Activated naive CD8-positive, alpha-beta T cell treated with anti-CD3 and anti-CD28 coated beads for 36 hours (primary cell): ENCODE data around the gene IL15RA. TPM values are rescaled to one million over a fixed set of nuclear protein-coding genes. Genes with fewer than 3 reads are reported as not detected.

Experiments used
- DNase-seq: peaks from one replicate; pipeline ENCODE4 v3.0.0; 2021
- H3K27ac Mint-ChIP-seq: one replicate; pipeline ENCODE4 v1.8.0; 2022; ENCODE audit warnings: mild to moderate bottlenecking, moderate library complexity, mixed read lengths
- H3K27me3 Mint-ChIP-seq: one replicate; pipeline ENCODE4 v1.8.0; 2022; ENCODE audit warnings: mild to moderate bottlenecking, mixed read lengths
- H3K36me3 Mint-ChIP-seq: one replicate; pipeline ENCODE4 v1.8.0; 2021; ENCODE audit warnings: mild to moderate bottlenecking, mixed read lengths
- H3K4me1 Mint-ChIP-seq: one replicate; pipeline ENCODE4 v1.8.0; 2021; ENCODE audit warnings: mixed read lengths
- H3K4me3 Mint-ChIP-seq: one replicate; pipeline ENCODE4 v1.8.0; 2022; ENCODE audit warnings: mild to moderate bottlenecking, moderate library complexity, mixed read lengths
- H3K9me3 Mint-ChIP-seq: one replicate; pipeline ENCODE4 v1.8.0; 2022; ENCODE audit warnings: mixed read lengths
- total RNA-seq, 2 experiments: library from RNA; stranded (reverse); gene quantifications; one replicate each; pipeline ENCODE4 v1.2.3, GENCODE V29; 2021

The IL15RA gene
- total RNA-seq, 2 experiments from 2014 or later: 27.8 to 30.0 TPM

GRCh38 chr10:5942001-5942400 lies 35.3 kb downstream of the IL15RA start:
- no peak overlapping the region for H3K4me3 Mint-ChIP-seq
- peaks cover 9% of the 10 kb centered on the region for H3K36me3 Mint-ChIP-seq
- DNase-seq: no peak
- H3K27me3 Mint-ChIP-seq: no peaks in the 10 kb centered on the region
- no peaks in the 10 kb centered on the region for H3K9me3 Mint-ChIP-seq
- peaks cover 6% of the 10 kb centered on the region for H3K4me1 Mint-ChIP-seq
- no peak overlapping the region for H3K27ac Mint-ChIP-seq

GRCh38 chr10:5941579-5941978 lies 35.8 kb downstream of the IL15RA start:
- DNase-seq: no peak
- H3K36me3 Mint-ChIP-seq: peaks cover 9% of the 10 kb centered on the region
- no peak overlapping the region for H3K27ac Mint-ChIP-seq
- no peaks in the 10 kb centered on the region for H3K27me3 Mint-ChIP-seq
- peaks cover 6% of the 10 kb centered on the region for H3K4me1 Mint-ChIP-seq
- no peaks in the 10 kb centered on the region for H3K9me3 Mint-ChIP-seq
- H3K4me3 Mint-ChIP-seq: no peak overlapping the region

DNA sequence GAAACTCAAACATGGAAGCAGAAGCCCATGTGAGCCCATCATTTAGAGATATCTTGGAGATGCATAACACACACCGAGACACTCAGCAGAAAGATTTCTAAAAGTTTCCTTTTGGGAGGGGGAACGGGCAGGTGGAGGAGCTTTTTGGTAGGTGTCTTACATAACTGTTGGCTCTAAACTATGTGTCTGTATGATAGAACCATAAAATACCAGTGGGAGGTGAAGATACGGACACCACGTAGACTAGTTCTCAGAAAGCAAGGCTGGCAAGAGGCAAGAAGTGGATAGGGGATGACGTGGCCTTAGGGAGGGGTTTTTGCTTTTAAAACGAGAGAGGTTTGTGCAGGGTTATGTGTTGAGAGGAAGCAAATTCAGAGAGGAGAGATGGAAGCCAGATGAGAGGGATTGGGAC lies 36.5 kb downstream of the IL15RA start:
- Mint-ChIP-seq H3K27me3 (no peaks in the 10 kb centered on the region), H3K4me1 (peaks cover 2% of the 10 kb centered on the region), H3K27ac (no peak overlapping the region), H3K4me3 (no peak overlapping the region), H3K9me3 (no peaks in the 10 kb centered on the region), H3K36me3 (peaks cover 9% of the 10 kb centered on the region)
- DNase-seq: no peak

DNA sequence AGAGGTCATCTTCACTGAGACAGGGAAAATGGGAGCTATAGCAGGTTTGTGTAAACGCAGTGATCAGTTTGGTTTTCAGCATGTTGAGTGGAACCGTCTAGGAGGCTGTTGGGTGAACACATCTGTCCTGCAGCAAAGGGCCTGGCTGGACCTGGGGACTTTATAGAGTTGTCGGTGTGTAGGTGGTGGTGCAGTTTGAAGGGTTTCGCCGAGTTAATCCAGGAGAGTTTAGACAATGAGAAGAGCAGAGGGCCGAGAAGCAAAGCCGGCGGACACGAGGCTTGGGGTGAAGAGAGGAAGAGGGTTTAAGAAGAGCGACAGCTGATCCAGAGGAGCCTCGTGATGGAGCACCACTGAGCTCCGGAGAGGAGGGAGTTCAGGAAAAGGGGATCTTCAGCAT lies 39.1 kb downstream of the IL15RA start:
- Mint-ChIP-seq H3K4me3 (no peak overlapping the region), H3K36me3 (peaks cover 12% of the 10 kb centered on the region), H3K9me3 (no peaks in the 10 kb centered on the region), H3K27ac (no peak overlapping the region), H3K27me3 (no peaks in the 10 kb centered on the region), H3K4me1 (no peaks in the 10 kb centered on the region)
- DNase-seq: no peak

GRCh38 chr10:5937016-5937415 lies 40.3 kb downstream of the IL15RA start:
- Mint-ChIP-seq H3K27ac (no peak overlapping the region), H3K36me3 (peaks cover 16% of the 10 kb centered on the region), H3K4me1 (no peaks in the 10 kb centered on the region), H3K27me3 (no peaks in the 10 kb centered on the region), H3K9me3 (no peaks in the 10 kb centered on the region), H3K4me3 (no peak overlapping the region)
- no peak for DNase-seq

GRCh38 chr10:5935628-5936027 lies 41.7 kb downstream of the IL15RA start:
- H3K36me3 Mint-ChIP-seq: peaks cover 16% of the 10 kb centered on the region
- H3K27me3 Mint-ChIP-seq: no peaks in the 10 kb centered on the region
- H3K4me1 Mint-ChIP-seq: no peaks in the 10 kb centered on the region
- no peak overlapping the region for H3K4me3 Mint-ChIP-seq
- no peaks in the 10 kb centered on the region for H3K9me3 Mint-ChIP-seq
- DNase-seq: no peak
- H3K27ac Mint-ChIP-seq: no peak overlapping the region

- no peak overlapping the region for H3K27ac Mint-ChIP-seq
- no peak for DNase-seq
- no peaks in the 10 kb centered on the region for H3K27me3 Mint-ChIP-seq
- no peaks in the 10 kb centered on the region for H3K9me3 Mint-ChIP-seq
- H3K4me1 Mint-ChIP-seq: no peaks in the 10 kb centered on the region
- H3K4me3 Mint-ChIP-seq: no peak overlapping the region
- H3K36me3 Mint-ChIP-seq: peaks cover 20% of the 10 kb centered on the region
Measured at GRCh38 chr10:5933909-5934546, 43.3 kb downstream of the IL15RA start.

DNA sequence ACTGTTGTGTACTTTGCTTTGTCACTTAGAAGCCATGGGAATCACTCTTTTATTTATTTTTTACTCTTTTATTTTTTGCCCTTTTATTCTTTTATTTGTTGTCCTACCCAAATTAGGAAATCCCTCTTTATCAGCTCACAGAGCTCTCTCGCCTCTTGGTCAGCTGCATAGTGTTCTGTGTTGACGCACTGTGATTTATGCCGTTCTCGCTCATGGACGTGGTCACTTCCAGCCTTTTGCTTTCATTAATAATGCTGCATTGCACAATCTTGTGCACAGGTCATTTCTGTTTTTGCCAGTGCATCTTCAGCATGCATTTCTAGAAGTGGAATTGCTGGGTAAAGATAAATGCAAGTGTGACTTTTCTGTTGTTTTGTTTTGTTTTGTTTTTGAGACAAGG lies 45.0 kb downstream of the IL15RA start:
- no peak for DNase-seq
- Mint-ChIP-seq H3K36me3 (peaks cover 18% of the 10 kb centered on the region), H3K4me3 (no peak overlapping the region), H3K27ac (no peak overlapping the region), H3K9me3 (no peaks in the 10 kb centered on the region), H3K4me1 (no peaks in the 10 kb centered on the region), H3K27me3 (no peaks in the 10 kb centered on the region)

GRCh38 chr10:5930272-5930671 lies 47.1 kb downstream of the IL15RA start:
- DNase-seq: no peak
- H3K9me3 Mint-ChIP-seq: no peaks in the 10 kb centered on the region
- no peaks in the 10 kb centered on the region for H3K4me1 Mint-ChIP-seq
- no peak overlapping the region for H3K4me3 Mint-ChIP-seq
- no peaks in the 10 kb centered on the region for H3K27me3 Mint-ChIP-seq
- H3K36me3 Mint-ChIP-seq: peaks cover 22% of the 10 kb centered on the region
- H3K27ac Mint-ChIP-seq: no peak overlapping the region

- Mint-ChIP-seq H3K36me3 (peaks cover 22% of the 10 kb centered on the region), H3K4me1 (no peaks in the 10 kb centered on the region), H3K9me3 (no peaks in the 10 kb centered on the region), H3K4me3 (no peak overlapping the region), H3K27me3 (no peaks in the 10 kb centered on the region), H3K27ac (no peak overlapping the region)
- DNase-seq: no peak
Measured at GRCh38 chr10:5929442-5929841, 47.9 kb downstream of the IL15RA start.

DNA sequence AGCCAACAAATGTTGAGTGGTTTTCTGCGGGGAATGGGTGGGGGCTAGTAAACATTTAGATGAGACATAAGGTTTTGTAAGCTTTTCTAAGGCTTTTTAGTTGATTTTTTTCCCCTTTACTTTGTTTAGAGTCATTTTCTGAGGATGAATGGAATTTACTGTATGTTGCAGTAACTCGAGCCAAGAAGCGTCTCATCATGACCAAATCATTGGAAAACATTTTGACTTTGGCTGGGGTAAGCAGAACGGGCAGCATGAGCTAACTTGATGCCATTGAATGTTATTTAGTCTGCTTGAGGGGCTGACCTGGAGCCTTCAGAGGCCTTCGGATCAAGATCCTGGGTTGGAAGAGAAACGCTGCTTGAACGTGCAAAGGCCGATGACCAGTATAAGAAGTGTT lies 50.0 kb downstream of the IL15RA start:
- Mint-ChIP-seq H3K36me3 (peaks cover 16% of the 10 kb centered on the region), H3K27ac (no peak overlapping the region)

DNA sequence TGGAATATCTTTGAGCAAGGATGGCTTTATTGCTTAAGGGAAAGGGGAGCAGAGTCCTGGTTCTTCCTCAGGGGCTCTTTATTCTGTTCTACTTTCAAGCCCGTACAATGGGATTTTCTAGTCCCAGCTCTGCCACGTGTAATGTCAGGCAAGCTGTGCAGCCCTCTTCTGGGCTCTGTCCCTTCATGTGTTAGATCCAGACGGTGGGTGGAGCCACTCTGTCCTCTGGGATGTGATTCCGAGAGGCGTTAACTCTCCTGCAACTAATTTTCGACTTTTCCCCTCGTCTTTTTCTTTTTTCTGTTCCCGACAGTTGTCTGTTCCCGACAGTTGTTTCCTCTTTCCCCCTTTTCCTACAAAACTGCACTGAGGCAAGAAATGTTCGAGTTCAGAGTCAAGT lies 52.5 kb downstream of the IL15RA start:
- no peak for DNase-seq
- Mint-ChIP-seq H3K27me3 (no peaks in the 10 kb centered on the region), H3K4me3 (no peak overlapping the region), H3K4me1 (no peaks in the 10 kb centered on the region), H3K36me3 (peaks cover 19% of the 10 kb centered on the region), H3K27ac (no peak overlapping the region), H3K9me3 (no peaks in the 10 kb centered on the region)

More for the DNA sequence above, 50.0 kb downstream of the IL15RA start:
- no peak for DNase-seq
- H3K4me3 Mint-ChIP-seq: no peak overlapping the region
- H3K27me3 Mint-ChIP-seq: no peaks in the 10 kb centered on the region
- H3K9me3 Mint-ChIP-seq: no peaks in the 10 kb centered on the region
- no peaks in the 10 kb centered on the region for H3K4me1 Mint-ChIP-seq

DNA sequence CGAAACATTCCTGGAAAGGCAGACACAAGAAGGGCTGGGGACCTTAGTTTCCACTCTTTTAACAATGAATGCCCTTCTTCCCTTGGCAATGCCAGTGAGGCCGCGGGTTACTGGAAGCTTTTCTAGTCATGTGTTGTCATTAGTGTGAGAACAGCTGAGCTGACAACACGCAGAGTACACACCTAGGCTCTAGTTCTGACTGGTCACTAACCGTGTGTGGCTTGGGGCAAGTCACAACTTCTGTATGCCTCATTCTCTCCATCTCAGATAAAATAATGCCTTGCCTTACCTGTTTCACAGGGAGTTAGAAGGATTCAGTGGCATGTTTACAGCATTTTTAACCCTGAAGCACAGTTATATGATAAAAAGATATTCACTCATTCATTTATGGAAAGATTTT lies 55.6 kb downstream of the IL15RA start:
- H3K36me3 Mint-ChIP-seq: peaks cover 25% of the 10 kb centered on the region
- no peak overlapping the region for H3K27ac Mint-ChIP-seq
- no peak overlapping the region for H3K4me3 Mint-ChIP-seq
- no peaks in the 10 kb centered on the region for H3K9me3 Mint-ChIP-seq
- DNase-seq: no peak
- no peaks in the 10 kb centered on the region for H3K4me1 Mint-ChIP-seq
- H3K27me3 Mint-ChIP-seq: no peaks in the 10 kb centered on the region

DNA sequence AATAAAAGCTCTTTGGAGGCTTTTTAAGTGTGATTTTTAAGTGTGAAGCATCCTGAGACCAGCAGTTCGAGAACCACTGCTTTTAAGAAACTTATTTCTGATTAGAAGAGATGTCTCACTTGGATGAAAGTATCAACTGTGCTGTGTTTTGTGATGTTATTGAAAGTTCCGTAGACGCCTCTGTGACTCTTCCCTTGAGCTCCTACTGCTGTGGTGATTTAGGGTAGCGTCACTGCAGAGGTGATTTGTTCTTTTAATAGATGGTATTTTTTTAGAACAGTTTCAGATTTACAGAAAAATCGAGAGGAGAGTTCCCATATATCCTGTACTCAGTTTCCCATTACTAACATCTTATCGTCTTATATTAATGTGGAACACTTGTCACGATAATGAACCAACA lies 57.8 kb downstream of the IL15RA start:
- no peak for DNase-seq
- Mint-ChIP-seq H3K36me3 (peaks cover 33% of the 10 kb centered on the region), H3K27ac (no peak overlapping the region), H3K9me3 (no peaks in the 10 kb centered on the region), H3K4me1 (no peaks in the 10 kb centered on the region), H3K27me3 (no peaks in the 10 kb centered on the region), H3K4me3 (no peak overlapping the region)

DNA sequence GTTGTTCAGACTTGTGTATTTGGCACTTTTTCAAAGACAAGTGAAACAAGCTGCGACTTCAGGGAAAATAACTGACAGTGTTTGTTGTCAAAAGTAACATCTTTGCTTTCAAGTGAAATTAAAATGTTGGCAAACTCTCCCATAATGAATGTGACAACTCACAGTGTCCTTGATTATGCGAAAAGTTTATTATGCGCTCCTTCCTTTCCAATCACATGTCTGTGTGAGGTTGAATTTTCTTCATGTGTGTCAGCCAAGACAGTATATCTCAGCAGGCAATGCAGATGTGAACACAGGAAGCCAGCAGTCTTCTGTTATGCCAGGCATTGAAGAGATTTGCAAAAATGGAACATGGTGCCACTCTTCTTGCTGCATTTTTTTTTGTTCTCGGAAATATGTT lies 58.6 kb downstream of the IL15RA start:
- H3K27ac Mint-ChIP-seq: no peak overlapping the region
- DNase-seq: no peak
- peaks cover 33% of the 10 kb centered on the region for H3K36me3 Mint-ChIP-seq
- no peaks in the 10 kb centered on the region for H3K9me3 Mint-ChIP-seq
- H3K4me1 Mint-ChIP-seq: no peaks in the 10 kb centered on the region
- H3K4me3 Mint-ChIP-seq: no peak overlapping the region
- H3K27me3 Mint-ChIP-seq: no peaks in the 10 kb centered on the region

- no peak for DNase-seq
- no peaks in the 10 kb centered on the region for H3K27me3 Mint-ChIP-seq
- H3K36me3 Mint-ChIP-seq: peaks cover 33% of the 10 kb centered on the region
- H3K9me3 Mint-ChIP-seq: no peaks in the 10 kb centered on the region
- H3K27ac Mint-ChIP-seq: no peak overlapping the region
- no peak overlapping the region for H3K4me3 Mint-ChIP-seq
- H3K4me1 Mint-ChIP-seq: no peaks in the 10 kb centered on the region
Measured at GRCh38 chr10:5917305-5917704, 60.0 kb downstream of the IL15RA start.
